KOPT-K1 (cell line): ENCODE results near the gene PDXK.

Experiments
- H3K27ac ChIP-seq: fragments of 200-600 bp; sonication (generic); 2 replicates; pipeline ENCODE4 v1.5.1; 2016; ENCODE audit warnings: antibody characterized with exemption, mild to moderate bottlenecking, low read depth, low read length; ENCODE audit not compliant: poor library complexity, severe bottlenecking
- H3K36me3 ChIP-seq: fragments of 200-600 bp; sonication (generic); 2 replicates; pipeline ENCODE4 v1.5.1; 2017; ENCODE audit warnings: antibody characterized with exemption, mild to moderate bottlenecking, low read length, moderate library complexity; ENCODE audit not compliant: insufficient read depth
- H3K9me3 ChIP-seq: fragments of 200-600 bp; sonication (generic); 2 replicates; pipeline ENCODE4 v1.5.1; 2017; ENCODE audit warnings: antibody characterized with exemption, low read length, mild to moderate bottlenecking; ENCODE audit not compliant: insufficient read depth, poor library complexity, severe bottlenecking

Gene PDXK

GRCh38 chr21:43802713-43803313 is 83.9 kb downstream of the PDXK start:
- Histone ChIP-seq H3K27ac (no peak overlapping the region), H3K36me3 (peaks cover 87% of the 10 kb centered on the region), H3K9me3 (no peaks in the 10 kb centered on the region)

DNA sequence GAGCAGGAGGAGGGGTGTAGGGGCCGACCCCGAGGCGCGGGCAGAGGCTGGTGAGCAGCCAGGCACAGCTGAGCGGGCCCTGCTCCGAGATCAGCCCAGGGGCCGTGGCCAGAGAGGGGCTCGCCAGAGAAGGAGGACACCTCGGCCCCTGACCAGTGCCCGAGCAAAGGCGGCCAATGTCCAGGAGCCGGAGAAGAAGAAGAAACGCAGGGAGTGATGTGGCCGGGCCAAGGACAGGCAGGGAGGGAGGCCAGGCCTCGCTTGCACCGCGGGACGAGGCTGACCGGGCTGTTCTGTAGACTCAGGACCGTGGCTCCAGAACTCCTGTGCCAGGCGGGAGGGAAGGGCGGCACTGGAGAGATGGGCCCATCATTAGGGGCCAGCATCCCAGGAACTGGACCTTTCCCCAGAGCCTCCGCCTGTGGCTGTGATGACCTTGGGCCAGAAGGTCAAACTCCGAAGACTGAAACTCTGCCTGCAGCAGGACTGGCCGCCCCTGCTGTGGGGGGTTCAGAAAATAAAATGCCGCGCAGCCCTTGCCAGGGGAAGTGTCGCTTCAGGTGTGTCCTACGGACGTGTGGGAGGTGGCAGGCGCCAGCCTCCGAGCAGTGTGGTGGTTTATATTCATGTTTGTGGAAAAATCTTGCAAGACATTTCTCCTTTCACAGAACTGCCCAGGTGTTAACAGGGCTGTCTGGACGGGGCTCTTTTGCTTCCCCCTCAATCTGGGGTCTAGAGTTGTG is 84.8 kb downstream of the PDXK start:
- peaks cover 77% of the 10 kb centered on the region for H3K36me3 ChIP-seq
- H3K27ac ChIP-seq, result no peak overlapping the region
- H3K9me3 ChIP-seq, result no peaks in the 10 kb centered on the region

GRCh38 chr21:43805275-43805800 is 86.4 kb downstream of the PDXK start:
- peaks cover 61% of the 10 kb centered on the region for H3K36me3 ChIP-seq
- no peak overlapping the region for H3K27ac ChIP-seq
- H3K9me3 ChIP-seq, result no peaks in the 10 kb centered on the region

DNA sequence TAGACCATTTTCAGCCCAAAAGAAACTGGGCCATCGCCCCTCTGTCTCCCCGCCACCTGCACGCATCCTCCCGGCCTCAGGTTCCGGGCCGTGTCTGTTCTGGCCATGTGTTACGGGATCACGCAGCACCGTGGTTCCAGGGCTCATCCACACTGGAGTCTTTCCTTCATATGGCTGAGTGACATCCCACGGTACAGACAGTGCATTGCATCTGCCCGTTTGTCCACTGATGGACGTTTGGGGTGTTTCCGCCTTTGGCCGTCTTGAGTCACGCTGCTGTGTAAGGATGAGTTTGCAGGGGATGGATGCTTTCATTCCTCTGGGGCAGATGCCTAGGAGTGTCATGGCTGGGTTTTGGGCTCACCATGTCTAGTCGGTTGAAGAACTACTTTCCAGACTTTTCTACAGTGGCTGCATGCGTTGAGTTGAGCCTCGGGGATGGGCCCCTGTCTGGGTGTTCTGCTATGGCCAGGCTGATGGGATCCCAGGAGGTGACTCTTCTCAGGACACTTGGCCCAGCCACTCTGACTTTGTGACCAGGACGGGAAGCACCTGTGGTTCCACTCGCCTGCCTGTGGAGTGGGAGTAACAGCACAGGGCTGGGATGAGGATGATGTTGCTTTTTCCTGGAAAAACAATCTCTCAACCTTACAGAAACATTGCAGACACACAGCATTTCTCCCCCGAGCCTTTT is 87.2 kb downstream of the PDXK start:
- no peak overlapping the region for H3K27ac ChIP-seq
- peaks cover 53% of the 10 kb centered on the region for H3K36me3 ChIP-seq
- no peaks in the 10 kb centered on the region for H3K9me3 ChIP-seq

GRCh38 chr21:43808367-43808766 is 89.4 kb downstream of the PDXK start:
- peaks cover 31% of the 10 kb centered on the region; the same call in 1 of the 2 replicates for H3K36me3 ChIP-seq
- H3K9me3 ChIP-seq, result no peaks in the 10 kb centered on the region
- H3K27ac ChIP-seq, result no peak overlapping the region

DNA sequence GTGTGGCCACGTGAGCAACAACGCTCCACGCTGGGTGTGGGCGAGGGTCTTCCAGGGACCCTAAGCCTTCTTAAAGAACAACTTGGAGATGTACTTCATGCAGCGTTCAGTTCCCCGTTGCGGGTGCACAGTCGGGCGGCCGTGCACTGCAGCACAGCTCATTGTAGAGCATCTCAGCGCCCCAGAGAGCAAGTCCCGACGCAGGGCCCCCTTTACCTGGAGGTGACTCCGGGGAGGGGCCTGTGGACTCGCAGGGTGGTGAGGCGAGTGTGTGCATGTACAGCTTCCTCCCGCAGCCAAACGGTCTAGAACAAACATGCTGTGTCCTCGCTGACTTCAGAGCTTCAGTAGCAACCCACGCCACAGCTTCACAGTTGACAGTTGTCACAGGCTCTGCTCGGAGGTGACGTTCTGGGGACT is 89.9 kb downstream of the PDXK start:
- Histone ChIP-seq H3K27ac (no peak overlapping the region), H3K9me3 (no peaks in the 10 kb centered on the region), H3K36me3 (peaks cover 26% of the 10 kb centered on the region; the same call in 1 of the 2 replicates)

- no peak overlapping the region for H3K27ac ChIP-seq
- H3K36me3 ChIP-seq, result peaks cover 21% of the 10 kb centered on the region; the same call in 1 of the 2 replicates
- no peaks in the 10 kb centered on the region for H3K9me3 ChIP-seq
Measured at GRCh38 chr21:43809346-43809799, 90.4 kb downstream of the PDXK start.

DNA sequence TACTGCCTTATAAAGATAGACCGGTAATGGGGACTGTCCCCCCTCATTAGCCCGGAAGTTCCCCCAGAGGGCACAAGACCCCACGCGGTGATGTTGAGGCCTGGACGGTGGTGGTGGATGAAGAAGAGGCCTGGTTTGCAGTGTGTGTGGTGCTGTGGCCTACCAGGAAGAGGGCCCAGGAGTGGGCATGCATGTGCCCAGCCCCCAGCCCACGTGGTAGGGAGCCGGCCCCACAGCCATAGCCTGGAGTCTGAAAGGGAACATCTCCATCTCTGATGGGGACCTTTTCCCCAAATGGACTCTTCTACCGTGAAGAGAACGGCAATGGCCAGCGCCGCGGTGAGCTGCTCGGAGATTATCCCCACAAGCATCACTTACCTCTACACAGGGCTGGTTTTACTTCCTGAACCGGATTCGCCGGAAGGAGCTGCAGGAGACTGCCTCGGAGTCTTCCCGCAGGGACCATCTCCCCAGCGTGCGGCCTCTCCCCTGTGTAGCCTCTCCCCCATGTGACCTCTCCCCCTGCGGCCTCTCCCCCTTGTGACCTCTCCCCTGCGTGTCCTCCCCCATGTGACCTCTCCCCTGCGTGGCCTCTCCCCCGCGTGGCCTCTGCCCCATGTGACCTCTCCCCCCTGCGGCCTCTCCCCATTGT is 91.0 kb downstream of the PDXK start:
- Histone ChIP-seq H3K36me3 (peaks cover 16% of the 10 kb centered on the region; the same call in 1 of the 2 replicates), H3K9me3 (no peaks in the 10 kb centered on the region), H3K27ac (no peak overlapping the region)

GRCh38 chr21:43810505-43811261 is 91.8 kb downstream of the PDXK start:
- Histone ChIP-seq H3K27ac (no peak overlapping the region), H3K36me3 (peaks cover 11% of the 10 kb centered on the region; the same call in 1 of the 2 replicates), H3K9me3 (no peaks in the 10 kb centered on the region)

DNA sequence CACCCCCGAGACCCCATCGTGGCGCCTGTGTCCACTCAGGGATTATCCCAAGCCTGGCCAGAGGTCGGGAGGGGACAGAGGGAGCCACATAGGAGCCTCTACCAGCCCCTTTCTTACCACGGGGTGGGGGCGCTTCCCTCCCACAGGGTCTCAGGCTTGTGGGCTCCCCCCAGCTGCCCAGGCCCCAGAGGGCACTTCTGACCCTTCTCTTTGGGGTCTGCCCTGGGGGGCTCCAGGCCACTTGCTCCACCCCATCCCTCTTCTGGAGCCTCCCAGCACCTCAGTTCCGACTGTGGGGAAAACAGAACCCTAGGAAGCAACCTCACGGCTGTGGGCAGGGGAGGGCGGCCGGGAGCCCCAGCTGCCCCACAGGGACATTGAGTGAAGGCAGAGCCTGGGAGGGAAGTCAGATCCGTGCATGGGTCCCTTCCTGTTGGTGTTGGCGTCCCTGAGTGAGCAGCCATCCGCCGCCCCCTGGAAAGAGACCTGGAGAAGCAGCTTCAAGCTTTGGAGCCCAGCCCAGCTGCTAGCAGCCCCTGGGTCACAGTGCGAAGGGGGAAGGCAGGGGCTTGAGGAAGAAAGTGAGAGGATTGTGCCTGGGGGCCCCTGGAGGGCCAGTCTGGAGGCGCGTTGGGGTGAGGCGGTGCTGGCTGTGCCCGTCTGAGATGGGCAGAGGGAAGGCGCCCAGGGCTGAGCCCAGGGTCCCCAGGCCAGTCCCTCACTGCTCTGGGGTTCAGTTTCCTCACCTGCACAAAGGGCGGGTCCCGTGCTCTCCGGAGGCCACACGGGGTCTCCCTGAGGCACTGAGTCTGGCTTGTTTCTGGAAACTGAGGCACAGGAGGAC is 92.6 kb downstream of the PDXK start:
- Histone ChIP-seq H3K36me3 (peaks cover 3% of the 10 kb centered on the region; the same call in 1 of the 2 replicates), H3K27ac (no peak overlapping the region), H3K9me3 (no peaks in the 10 kb centered on the region)
